Vagina (tissue), 2 donors: ENCODE data around the gene NME8.

Source experiments
- CTCF ChIP-seq, 3 experiments: fragments of 450-650 bp in 2 of 3; fragments of 200-600 bp in 1 of 3; sonication (generic) in 1 of 3; IDR thresholded peaks; one replicate each; pipeline ENCODE4 v1.5.1; 2017 to 2019; ENCODE audit warnings: antibody characterized with exemption in 3 of 3, mild to moderate bottlenecking in 2 of 3, moderate library complexity in 2 of 3
- POLR2A ChIP-seq, 2 donors: fragments of 450-650 bp; IDR thresholded peaks; one replicate each; pipeline ENCODE4 v1.6.1; 2017; ENCODE audit warnings: antibody characterized with exemption in 2 of 2, mild to moderate bottlenecking in 2 of 2, moderate library complexity in 2 of 2
- POLR2AphosphoS5 ChIP-seq, 2 donors: sonication (generic); formaldehyde crosslinking; IDR thresholded peaks; one replicate each; pipeline ENCODE4 v1.9.0; 2017; ENCODE audit warnings: antibody characterized with exemption in 2 of 2, mild to moderate bottlenecking in 2 of 2, low read depth in 1 of 2; ENCODE audit not compliant: insufficient read depth in 1 of 2

DNA sequence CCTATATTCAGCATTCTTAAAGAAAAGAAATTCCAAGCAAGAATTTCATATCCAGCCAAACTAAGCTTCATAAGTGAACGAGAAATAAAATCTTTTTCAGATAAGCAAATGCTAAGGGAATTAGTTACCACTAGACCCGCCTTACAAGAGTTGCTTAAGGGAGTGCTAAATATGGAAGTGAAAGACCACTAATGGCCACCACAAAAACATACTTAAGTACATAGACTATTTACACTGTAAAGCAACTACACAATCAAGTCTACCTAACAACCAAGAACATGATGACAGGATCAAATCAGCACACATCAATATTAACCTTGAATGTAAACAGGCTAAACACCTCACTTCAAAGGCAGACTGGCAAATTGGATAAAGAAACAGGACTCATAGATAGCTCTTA, 42.2 kb upstream of the NME8 start:
- no peak for TF ChIP-seq CTCF (IDR thresholded peaks at IDR 0.05)
- TF ChIP-seq POLR2A (IDR thresholded peaks at IDR 0.05), result no peak
- TF ChIP-seq POLR2AphosphoS5 (IDR thresholded peaks at IDR 0.05; ENCODE audit: insufficient read depth in 1 of 2, low read depth in 1 of 2), result no peak
